ENCODE results near the gene HMGA1.

The HMGA1 gene

DNA sequence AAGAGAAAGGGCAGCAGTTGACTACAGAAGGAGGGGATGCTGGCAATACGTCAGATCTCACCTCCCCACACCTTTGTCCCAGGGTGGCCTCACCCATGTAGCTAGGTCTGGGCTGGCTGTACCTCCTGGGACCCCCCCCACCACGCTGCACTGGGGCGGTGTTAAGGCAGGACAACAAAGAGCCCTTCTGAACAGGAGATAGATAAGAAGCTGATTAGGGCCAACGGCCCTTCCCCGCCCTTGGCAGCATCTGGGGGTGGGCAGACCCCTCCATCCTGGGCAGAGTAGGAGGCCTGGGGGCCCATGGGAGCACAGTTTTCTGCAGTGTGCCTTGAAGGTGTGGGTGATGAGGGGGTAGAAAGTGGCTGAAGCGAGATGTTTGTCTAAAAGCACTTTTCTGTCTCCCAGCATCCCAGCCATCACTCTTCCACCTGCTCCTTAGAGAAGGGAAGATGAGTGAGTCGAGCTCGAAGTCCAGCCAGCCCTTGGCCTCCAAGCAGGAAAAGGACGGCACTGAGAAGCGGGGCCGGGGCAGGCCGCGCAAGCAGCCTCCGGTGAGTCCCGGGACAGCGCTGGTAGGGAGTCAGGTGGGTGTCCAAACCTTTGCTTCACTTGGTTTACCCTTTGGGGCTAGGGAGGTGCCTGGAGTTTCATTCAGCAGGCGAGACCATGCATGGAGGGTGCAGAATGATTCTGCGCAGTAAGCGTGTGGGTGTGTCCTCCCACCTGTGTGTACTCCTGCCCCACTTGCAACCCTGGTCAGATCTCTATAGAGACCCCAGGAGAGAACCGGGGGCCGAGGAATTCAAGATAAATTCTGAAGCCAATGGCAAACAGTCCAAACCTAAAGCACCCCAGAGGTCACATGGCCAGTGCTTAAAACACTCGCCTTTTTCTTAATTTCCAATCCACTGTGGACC, 3.9 kb downstream of the HMGA1 start:
- Histone ChIP-seq H3K27ac (no peak overlapping the region), H3K4me3 (ENCODE audit: low read depth, low read length) (peak overlapping the region; percentile 82), H3K36me3 (replicated peaks) (peaks cover 26% of the 10 kb centered on the region), H3K27me3 (replicated peaks) (no peaks in the 10 kb centered on the region)
- in situ Hi-C loops (cut with HindIII; ENCODE audit: low pct_ligation_motif_present, low sequenced_read_pairs), result no loop called here
- DNase-seq, result no peak
- TF ChIP-seq, protein P1, sequence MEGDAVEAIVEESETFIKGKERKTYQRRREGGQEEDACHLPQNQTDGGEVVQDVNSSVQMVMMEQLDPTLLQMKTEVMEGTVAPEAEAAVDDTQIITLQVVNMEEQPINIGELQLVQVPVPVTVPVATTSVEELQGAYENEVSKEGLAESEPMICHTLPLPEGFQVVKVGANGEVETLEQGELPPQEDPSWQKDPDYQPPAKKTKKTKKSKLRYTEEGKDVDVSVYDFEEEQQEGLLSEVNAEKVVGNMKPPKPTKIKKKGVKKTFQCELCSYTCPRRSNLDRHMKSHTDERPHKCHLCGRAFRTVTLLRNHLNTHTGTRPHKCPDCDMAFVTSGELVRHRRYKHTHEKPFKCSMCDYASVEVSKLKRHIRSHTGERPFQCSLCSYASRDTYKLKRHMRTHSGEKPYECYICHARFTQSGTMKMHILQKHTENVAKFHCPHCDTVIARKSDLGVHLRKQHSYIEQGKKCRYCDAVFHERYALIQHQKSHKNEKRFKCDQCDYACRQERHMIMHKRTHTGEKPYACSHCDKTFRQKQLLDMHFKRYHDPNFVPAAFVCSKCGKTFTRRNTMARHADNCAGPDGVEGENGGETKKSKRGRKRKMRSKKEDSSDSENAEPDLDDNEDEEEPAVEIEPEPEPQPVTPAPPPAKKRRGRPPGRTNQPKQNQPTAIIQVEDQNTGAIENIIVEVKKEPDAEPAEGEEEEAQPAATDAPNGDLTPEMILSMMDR (IDR thresholded peaks at IDR 0.05; ENCODE audit: low read depth, low read length, missing control alignments), result no peak

DNA sequence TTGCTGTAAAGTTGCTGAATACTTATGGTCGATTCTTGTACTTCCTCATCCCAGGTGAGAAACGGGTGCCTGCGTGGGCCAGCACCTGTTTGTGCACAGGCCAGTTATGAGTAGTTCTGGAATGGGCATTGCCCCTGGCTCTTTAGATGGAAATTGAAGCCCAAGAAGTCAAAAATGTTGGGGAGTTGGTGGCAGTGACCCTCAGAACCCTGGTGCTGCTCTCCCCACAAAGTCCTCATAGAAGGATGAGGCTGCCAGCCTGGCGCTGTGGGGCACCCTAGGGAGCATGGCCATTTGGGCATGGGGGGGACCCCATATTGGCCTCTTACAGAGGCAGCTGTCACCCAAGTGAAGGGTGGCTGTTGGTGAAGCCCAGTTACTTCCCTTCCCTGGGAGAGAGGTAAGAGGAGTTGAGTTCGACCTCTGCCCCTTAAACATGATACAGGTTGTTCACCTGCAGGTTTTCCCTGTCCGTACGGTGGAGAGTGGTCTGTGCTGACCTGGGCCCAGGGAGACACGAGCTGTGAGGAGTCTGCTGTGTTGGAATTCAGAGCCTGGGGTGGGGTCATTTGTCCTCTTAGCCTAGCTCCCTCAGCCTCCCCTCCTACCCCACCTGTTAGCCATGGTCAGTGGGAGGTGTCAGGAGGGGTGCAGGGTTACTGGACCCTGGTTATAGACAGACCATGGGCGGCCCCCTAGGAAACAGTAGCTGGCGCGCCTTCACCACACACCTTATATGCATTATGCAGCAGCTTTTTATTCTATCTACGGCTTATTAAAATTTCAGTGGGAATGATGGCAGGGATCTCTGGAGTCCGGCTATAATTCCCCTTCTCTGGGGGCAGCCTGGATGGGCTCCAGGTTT, 4.9 kb downstream of the HMGA1 start:
- Histone ChIP-seq H3K36me3 (replicated peaks) (peaks cover 29% of the 10 kb centered on the region), H3K27ac (no peak overlapping the region), H3K4me3 (ENCODE audit: low read depth, low read length) (no peak overlapping the region)

DNA sequence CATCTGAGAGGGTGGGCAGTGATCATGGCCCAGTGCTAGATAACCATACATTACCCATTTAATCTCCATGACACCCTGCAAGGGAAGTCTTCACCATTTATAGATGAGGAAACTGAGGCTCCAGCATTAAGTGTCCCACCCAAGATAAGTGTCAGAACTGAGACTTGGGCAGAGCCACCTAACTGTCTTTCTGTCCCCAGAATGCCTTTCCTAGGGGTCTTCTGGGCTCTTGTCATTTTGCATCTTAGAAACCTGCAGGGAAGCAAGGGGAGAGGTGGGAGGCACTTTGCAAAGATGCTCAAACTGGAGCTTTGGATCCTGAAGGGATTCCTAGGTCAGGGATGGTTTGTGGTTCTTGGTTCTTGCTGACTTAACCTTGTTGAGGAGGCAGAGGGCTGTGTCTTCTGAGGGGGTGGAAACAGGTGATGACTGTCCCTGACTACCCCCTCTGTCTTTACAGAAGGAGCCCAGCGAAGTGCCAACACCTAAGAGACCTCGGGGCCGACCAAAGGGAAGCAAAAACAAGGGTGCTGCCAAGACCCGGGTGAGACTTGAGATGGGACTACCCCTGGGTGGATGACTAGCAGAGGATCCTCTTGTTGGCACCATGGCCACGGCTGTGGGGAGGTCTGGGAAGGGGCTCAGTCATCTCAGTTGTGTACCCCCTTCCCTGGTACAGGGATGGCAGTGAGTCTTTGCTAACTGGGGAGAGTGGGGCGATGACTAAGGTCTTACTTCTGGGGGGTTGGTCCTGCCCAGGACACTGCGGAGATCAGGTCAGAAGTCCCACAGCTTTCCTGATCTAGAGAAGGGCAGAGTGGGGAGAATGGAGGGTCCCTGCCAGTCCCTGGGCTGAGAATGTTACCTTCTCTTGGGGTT, 5.8 kb downstream of the HMGA1 start:
- Histone ChIP-seq H3K4me3 (ENCODE audit: low read depth, low read length) (no peak overlapping the region), H3K27ac (peak overlapping the region; percentile 83), H3K36me3 (replicated peaks) (peaks cover 30% of the 10 kb centered on the region), H3K27me3 (replicated peaks) (no peaks in the 10 kb centered on the region)
- TF ChIP-seq, protein P1 (IDR thresholded peaks at IDR 0.05; ENCODE audit: low read depth, low read length, missing control alignments), result no peak
- in situ Hi-C loops (cut with HindIII; ENCODE audit: low pct_ligation_motif_present, low sequenced_read_pairs), result no loop called here
- no peak for DNase-seq

More for the DNA sequence above, 4.9 kb downstream of the HMGA1 start:
- TF ChIP-seq, protein P1 (IDR thresholded peaks at IDR 0.05; ENCODE audit: low read depth, low read length, missing control alignments), result no peak
- no peaks in the 10 kb centered on the region for H3K27me3 ChIP-seq (replicated peaks)
- no peak for DNase-seq
- in situ Hi-C loops (cut with HindIII; ENCODE audit: low pct_ligation_motif_present, low sequenced_read_pairs), result no loop called here

DNA sequence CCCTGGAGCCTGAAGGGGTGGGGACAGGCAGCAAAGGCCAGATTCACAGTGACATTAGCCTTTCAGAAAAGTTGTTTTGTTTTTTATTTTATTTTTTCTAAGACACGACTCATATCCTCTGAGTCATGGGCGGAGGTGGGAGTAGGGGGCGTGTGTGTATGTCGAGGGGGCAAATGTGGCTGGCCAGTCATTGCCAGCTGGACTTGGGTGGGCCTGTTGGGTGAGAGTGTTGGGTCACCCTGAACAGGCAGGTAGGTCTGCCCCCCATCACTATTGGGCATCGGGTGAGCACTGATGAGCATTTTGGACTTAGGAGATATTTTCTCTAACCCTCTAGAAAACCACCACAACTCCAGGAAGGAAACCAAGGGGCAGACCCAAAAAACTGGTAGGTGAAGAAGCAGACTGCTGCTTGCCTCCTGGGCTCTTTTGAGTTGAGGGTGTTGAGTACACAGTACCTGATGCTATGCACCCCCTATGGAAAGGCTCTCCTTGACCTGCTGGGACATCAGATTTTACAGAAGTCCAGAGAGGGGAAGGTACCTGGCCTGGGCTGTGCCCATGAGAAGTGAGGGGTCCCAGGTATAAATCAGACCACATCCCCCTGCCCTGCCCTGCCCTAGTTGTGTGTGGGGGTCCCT, 6.6 kb downstream of the HMGA1 start:
- peaks cover 30% of the 10 kb centered on the region for H3K36me3 ChIP-seq (replicated peaks)

More for the DNA sequence above, 6.6 kb downstream of the HMGA1 start:
- Histone ChIP-seq H3K4me3 (ENCODE audit: low read depth, low read length) (no peak overlapping the region), H3K27me3 (replicated peaks) (no peaks in the 10 kb centered on the region), H3K27ac (peak overlapping the region; percentile 83)
- in situ Hi-C loops (cut with HindIII; ENCODE audit: low pct_ligation_motif_present, low sequenced_read_pairs), result no loop called here
- TF ChIP-seq, protein P1 (IDR thresholded peaks at IDR 0.05; ENCODE audit: low read depth, low read length, missing control alignments), result no peak
- DNase-seq, result peak; percentile 33
